T-helper 1 cell treated with Interleukin-12 subunit alpha and Interleukin-12 subunit beta and Interleukin-4 antibody, amounts not matched to agents 30 μg/mL and 1 μg/mL, for 36 hours (primary cell): ENCODE results near the gene DPM2.

ENCODE experiments used
- H3K27ac Mint-ChIP-seq: one replicate; pipeline ENCODE4 v1.8.0; 2021; ENCODE audit warnings: mild to moderate bottlenecking, mixed read lengths
- H3K27me3 Mint-ChIP-seq: one replicate; pipeline ENCODE4 v1.8.0; 2021; ENCODE audit warnings: low read depth, mixed read lengths
- H3K36me3 Mint-ChIP-seq: one replicate; pipeline ENCODE4 v1.8.0; 2021; ENCODE audit warnings: low read depth, mixed read lengths
- H3K4me1 Mint-ChIP-seq: one replicate; pipeline ENCODE4 v1.8.0; 2021; ENCODE audit warnings: low read depth, mixed read lengths
- H3K4me3 Mint-ChIP-seq: one replicate; pipeline ENCODE4 v1.8.0; 2021; ENCODE audit warnings: mild to moderate bottlenecking, moderate library complexity, mixed read lengths
- H3K9me3 Mint-ChIP-seq: one replicate; pipeline ENCODE4 v1.8.0; 2021; ENCODE audit warnings: mixed read lengths

DPM2 gene

GRCh38 chr9:127966416-127967150, 28.9 kb upstream of the DPM2 start:
- peak overlapping the region; percentile 7 for H3K4me3 Mint-ChIP-seq
- no peaks in the 10 kb centered on the region for H3K27me3 Mint-ChIP-seq
- H3K4me1 Mint-ChIP-seq: peaks cover 77% of the 10 kb centered on the region
- H3K9me3 Mint-ChIP-seq: no peaks in the 10 kb centered on the region
- H3K36me3 Mint-ChIP-seq: peaks cover 28% of the 10 kb centered on the region
- no peak overlapping the region for H3K27ac Mint-ChIP-seq

GRCh38 chr9:127965953-127966352, 28.3 kb upstream of the DPM2 start:
- peak overlapping the region; percentile 68 for H3K4me3 Mint-ChIP-seq
- H3K27ac Mint-ChIP-seq: peak overlapping the region; percentile 75
- H3K9me3 Mint-ChIP-seq: no peaks in the 10 kb centered on the region
- H3K27me3 Mint-ChIP-seq: no peaks in the 10 kb centered on the region
- H3K4me1 Mint-ChIP-seq: peaks cover 76% of the 10 kb centered on the region
- peaks cover 32% of the 10 kb centered on the region for H3K36me3 Mint-ChIP-seq

GRCh38 chr9:127963359-127964064, 25.9 kb upstream of the DPM2 start:
- Mint-ChIP-seq H3K27me3 (no peaks in the 10 kb centered on the region), H3K9me3 (no peaks in the 10 kb centered on the region), H3K4me3 (no peak overlapping the region), H3K36me3 (peaks cover 44% of the 10 kb centered on the region), H3K27ac (no peak overlapping the region), H3K4me1 (peaks cover 73% of the 10 kb centered on the region)

- H3K27ac Mint-ChIP-seq: no peak overlapping the region
- no peaks in the 10 kb centered on the region for H3K27me3 Mint-ChIP-seq
- H3K4me3 Mint-ChIP-seq: peak overlapping the region; percentile 18
- peaks cover 69% of the 10 kb centered on the region for H3K4me1 Mint-ChIP-seq
- peaks cover 42% of the 10 kb centered on the region for H3K36me3 Mint-ChIP-seq
- H3K9me3 Mint-ChIP-seq: no peaks in the 10 kb centered on the region
Measured at GRCh38 chr9:127963041-127963358, 25.3 kb upstream of the DPM2 start.

GRCh38 chr9:127962278-127962677, 24.6 kb upstream of the DPM2 start:
- Mint-ChIP-seq H3K4me3 (no peak overlapping the region), H3K27ac (no peak overlapping the region), H3K9me3 (no peaks in the 10 kb centered on the region), H3K4me1 (peaks cover 67% of the 10 kb centered on the region), H3K36me3 (peaks cover 43% of the 10 kb centered on the region), H3K27me3 (no peaks in the 10 kb centered on the region)

GRCh38 chr9:127961613-127962155, 24.0 kb upstream of the DPM2 start:
- no peaks in the 10 kb centered on the region for H3K9me3 Mint-ChIP-seq
- peaks cover 43% of the 10 kb centered on the region for H3K36me3 Mint-ChIP-seq
- peak overlapping the region; percentile 16 for H3K27ac Mint-ChIP-seq
- H3K4me1 Mint-ChIP-seq: peaks cover 67% of the 10 kb centered on the region
- no peak overlapping the region for H3K4me3 Mint-ChIP-seq
- H3K27me3 Mint-ChIP-seq: no peaks in the 10 kb centered on the region

GRCh38 chr9:127961155-127961490, 23.5 kb upstream of the DPM2 start:
- H3K36me3 Mint-ChIP-seq: peaks cover 43% of the 10 kb centered on the region
- H3K4me1 Mint-ChIP-seq: peaks cover 64% of the 10 kb centered on the region
- H3K9me3 Mint-ChIP-seq: no peaks in the 10 kb centered on the region
- no peak overlapping the region for H3K4me3 Mint-ChIP-seq
- no peak overlapping the region for H3K27ac Mint-ChIP-seq
- H3K27me3 Mint-ChIP-seq: no peaks in the 10 kb centered on the region

GRCh38 chr9:127960410-127961154, 22.9 kb upstream of the DPM2 start:
- Mint-ChIP-seq H3K4me1 (peaks cover 68% of the 10 kb centered on the region), H3K4me3 (no peak overlapping the region), H3K36me3 (peaks cover 46% of the 10 kb centered on the region), H3K27me3 (no peaks in the 10 kb centered on the region), H3K27ac (peak overlapping the region; percentile 33), H3K9me3 (no peaks in the 10 kb centered on the region)

- H3K27me3 Mint-ChIP-seq: no peaks in the 10 kb centered on the region
- peak overlapping the region; percentile 33 for H3K27ac Mint-ChIP-seq
- peaks cover 43% of the 10 kb centered on the region for H3K36me3 Mint-ChIP-seq
- no peaks in the 10 kb centered on the region for H3K9me3 Mint-ChIP-seq
- H3K4me3 Mint-ChIP-seq: no peak overlapping the region
- H3K4me1 Mint-ChIP-seq: peaks cover 65% of the 10 kb centered on the region
Measured at GRCh38 chr9:127959841-127960409, 22.3 kb upstream of the DPM2 start.

- Mint-ChIP-seq H3K4me1 (peaks cover 69% of the 10 kb centered on the region), H3K36me3 (peaks cover 43% of the 10 kb centered on the region), H3K27ac (no peak overlapping the region), H3K27me3 (no peaks in the 10 kb centered on the region), H3K4me3 (no peak overlapping the region), H3K9me3 (no peaks in the 10 kb centered on the region)
Measured at GRCh38 chr9:127959398-127959797, 21.7 kb upstream of the DPM2 start.

- no peaks in the 10 kb centered on the region for H3K27me3 Mint-ChIP-seq
- no peak overlapping the region for H3K4me3 Mint-ChIP-seq
- no peaks in the 10 kb centered on the region for H3K9me3 Mint-ChIP-seq
- no peak overlapping the region for H3K27ac Mint-ChIP-seq
- H3K4me1 Mint-ChIP-seq: peaks cover 73% of the 10 kb centered on the region
- peaks cover 43% of the 10 kb centered on the region for H3K36me3 Mint-ChIP-seq
Measured at GRCh38 chr9:127958728-127959127, 21.1 kb upstream of the DPM2 start.

- H3K27ac Mint-ChIP-seq: peak overlapping the region; percentile 76
Measured at GRCh38 chr9:127955294-127956015, 17.8 kb upstream of the DPM2 start.

GRCh38 chr9:127954831-127955293, 17.2 kb upstream of the DPM2 start:
- H3K4me1 Mint-ChIP-seq: peaks cover 54% of the 10 kb centered on the region
- H3K27me3 Mint-ChIP-seq: no peaks in the 10 kb centered on the region
- no peaks in the 10 kb centered on the region for H3K9me3 Mint-ChIP-seq
- H3K27ac Mint-ChIP-seq: no peak overlapping the region
- peaks cover 32% of the 10 kb centered on the region for H3K36me3 Mint-ChIP-seq
- H3K4me3 Mint-ChIP-seq: no peak overlapping the region

More at GRCh38 chr9:127955294-127956015, 17.8 kb upstream of the DPM2 start:
- Mint-ChIP-seq H3K9me3 (no peaks in the 10 kb centered on the region), H3K36me3 (peaks cover 32% of the 10 kb centered on the region), H3K27me3 (no peaks in the 10 kb centered on the region), H3K4me3 (peak overlapping the region; percentile 59), H3K4me1 (peaks cover 57% of the 10 kb centered on the region)
